Esophagus mucosa (tissue), 1 donor: Measurements from ENCODE around the gene RRAD. TPM values are rescaled to one million over a fixed set of nuclear protein-coding genes. Genes with fewer than 3 reads are reported as not detected.
A peak's percentile ranks its signal among the peaks of the same experiment; 100 is the strongest.

Source experiments
- ATAC-seq: fragments of 200-7000 bp; cut with Tn5 transposase; one replicate; pipeline ENCODE4 v1.9.1; 2020
- total RNA-seq: library from RNA; stranded (reverse); gene quantifications from one replicate; pipeline ENCODE4 v1.2.4, GENCODE V29; 2023
- donor health status: DM: yes; HTN: yes; CAD: no.

The RRAD gene
- total RNA-seq, 1 donor from 2014 or later = 59.1 TPM

DNA sequence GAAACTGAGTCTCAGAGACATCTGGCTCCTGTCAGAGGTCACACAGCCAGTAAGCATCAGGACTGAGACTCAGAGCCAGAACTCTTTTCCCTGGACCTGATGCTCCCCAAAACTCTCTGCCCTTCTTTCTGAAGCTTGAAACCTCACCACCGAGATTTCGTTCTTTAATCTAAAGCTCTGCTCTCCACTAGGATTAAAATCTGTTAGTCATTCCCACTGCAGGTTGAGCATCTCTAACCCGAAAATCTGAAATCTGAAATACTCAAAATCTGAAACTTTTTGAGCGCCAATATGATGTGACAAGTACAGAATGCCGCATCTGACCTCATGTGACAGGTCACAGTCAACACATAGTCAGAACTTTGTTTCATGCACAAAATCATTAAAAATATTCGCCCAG lies 8.8 kb downstream of the RRAD start:
- no peak for ATAC-seq

DNA sequence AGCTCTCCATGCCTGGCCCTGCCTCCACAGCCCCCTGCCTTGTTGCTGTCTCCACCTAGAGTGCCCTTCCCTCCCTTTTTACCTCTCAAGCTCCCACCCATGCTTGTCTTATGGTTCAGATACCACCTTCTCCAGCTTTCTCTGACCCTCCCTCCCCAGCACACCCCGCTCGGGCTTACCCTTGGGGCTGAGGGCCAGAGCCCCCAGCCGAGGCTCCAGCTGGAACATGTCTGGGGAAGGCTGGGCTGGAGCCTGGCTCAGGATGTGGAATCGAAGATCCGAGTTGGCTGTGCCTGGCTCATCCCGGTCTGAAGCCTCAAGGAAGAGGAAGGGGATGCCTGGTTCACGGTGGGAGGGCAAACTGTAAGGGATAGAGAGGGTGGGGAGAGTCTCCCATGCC lies 10.3 kb downstream of the RRAD start:
- no peak for ATAC-seq

- no peak for ATAC-seq
These were observed 10.8 kb downstream of the RRAD start for GRCh38 chr16:66914541-66914940.

DNA sequence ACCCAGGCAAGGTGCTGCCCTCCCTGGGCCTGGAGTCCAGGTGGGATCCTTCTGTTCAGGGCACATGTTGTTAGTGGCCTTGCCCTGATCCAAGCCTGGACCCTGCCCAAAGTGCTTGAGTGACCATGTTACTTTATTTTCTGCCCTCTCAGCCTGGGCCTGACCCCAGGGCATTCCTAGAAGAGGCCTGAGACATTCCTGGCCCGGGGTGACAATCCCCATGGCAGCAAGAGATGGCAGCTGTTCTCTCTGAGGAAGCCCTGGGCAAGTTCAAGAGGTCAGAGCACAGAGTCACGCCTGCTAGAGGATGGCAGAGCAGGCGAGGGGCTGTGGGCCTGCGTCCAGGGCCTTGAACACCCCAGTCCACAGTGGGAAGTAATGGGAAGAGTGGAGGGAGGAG lies 11.6 kb downstream of the RRAD start:
- ATAC-seq = no peak

- no peak for ATAC-seq
These were observed 12.3 kb downstream of the RRAD start for GRCh38 chr16:66913081-66913480.

DNA sequence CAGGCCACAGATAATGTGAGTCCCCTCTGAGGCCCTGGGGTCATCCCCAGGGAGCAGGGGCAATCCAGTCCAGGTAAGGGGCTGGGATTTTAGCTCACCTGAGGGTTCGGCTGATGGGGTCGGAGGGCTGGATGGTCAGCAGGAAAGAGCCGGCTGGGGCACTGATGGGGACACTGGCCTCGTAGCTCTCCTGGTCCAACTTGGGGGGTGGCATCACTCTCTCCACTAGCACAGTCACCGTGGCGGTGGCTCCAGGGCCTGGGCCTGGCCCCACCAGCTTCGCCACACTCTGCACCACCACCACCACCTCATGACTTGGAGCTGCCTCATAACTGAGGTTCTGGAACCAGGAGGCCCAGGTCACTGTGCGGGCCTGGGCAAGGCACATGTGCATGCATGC lies 13.5 kb downstream of the RRAD start:
- no peak for ATAC-seq

GRCh38 chr16:66911112-66911511 lies 14.2 kb downstream of the RRAD start:
- peak; percentile 88 for ATAC-seq

GRCh38 chr16:66910175-66910940 lies 15.0 kb downstream of the RRAD start:
- no peak for ATAC-seq

- ATAC-seq = no peak
These were observed 16.4 kb downstream of the RRAD start for GRCh38 chr16:66908762-66909559.

DNA sequence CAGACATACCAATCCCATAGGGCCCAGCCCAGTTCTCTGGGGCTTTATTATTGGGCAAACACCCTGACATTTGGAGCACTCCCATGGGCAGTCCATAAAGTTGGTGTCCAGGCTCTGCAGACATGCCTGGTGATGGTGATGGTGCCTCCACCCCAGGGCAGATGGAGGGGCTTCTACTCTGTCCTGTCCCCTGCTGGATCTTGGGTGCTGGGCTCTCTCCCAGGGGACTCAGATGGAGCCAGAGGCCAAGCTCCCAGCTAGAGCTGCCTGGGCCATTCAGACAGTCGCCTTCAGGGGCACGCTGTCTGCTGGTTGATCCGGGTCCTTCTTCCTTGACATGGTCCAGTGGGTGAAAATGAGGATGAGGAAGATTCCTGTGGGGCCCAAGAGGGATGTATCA lies 17.2 kb downstream of the RRAD start:
- ATAC-seq = no peak

DNA sequence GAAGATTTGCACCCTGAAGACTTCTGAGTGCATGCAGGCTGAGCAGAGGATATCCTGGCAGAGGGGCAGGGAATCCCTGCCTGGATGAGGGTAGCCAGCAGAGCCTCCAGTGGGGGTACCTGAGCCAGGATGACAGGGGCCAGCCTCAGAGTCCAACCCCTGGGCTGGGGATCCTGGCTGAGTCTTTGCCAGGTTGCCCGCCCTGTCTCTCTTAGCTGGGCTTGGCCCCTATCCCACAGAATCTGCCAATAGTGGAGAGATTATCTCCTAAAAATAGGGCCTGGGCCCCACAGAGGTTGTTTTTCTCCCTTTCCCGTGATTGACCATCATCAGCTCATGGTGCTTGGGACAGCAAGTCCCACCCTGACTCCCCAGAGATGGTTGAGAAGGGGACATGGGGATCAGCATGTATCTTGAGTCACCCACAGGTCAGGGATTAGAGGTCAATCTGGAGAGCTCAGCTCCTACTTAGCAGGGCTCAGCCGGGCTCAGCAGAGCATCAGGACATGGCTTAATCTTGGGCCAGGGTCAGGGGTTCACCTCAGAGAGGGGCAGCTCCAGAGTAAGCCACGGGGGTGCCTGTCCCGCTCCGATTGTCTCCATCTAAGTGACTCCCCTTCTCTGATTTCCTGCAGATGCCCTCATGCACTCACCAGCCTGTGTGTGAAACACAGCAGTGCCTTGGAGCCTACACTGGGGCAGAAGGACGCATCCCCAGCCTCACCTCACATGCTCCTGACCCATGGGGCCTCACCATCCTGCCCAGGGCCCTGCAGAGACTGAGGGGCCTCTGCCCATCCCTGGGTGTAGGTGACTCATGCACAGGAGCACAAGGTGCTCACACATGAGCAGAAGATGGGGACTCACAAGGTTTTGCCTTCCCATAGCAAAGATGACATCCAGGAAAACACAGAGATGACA lies 18.2 kb downstream of the RRAD start:
- no peak for ATAC-seq

DNA sequence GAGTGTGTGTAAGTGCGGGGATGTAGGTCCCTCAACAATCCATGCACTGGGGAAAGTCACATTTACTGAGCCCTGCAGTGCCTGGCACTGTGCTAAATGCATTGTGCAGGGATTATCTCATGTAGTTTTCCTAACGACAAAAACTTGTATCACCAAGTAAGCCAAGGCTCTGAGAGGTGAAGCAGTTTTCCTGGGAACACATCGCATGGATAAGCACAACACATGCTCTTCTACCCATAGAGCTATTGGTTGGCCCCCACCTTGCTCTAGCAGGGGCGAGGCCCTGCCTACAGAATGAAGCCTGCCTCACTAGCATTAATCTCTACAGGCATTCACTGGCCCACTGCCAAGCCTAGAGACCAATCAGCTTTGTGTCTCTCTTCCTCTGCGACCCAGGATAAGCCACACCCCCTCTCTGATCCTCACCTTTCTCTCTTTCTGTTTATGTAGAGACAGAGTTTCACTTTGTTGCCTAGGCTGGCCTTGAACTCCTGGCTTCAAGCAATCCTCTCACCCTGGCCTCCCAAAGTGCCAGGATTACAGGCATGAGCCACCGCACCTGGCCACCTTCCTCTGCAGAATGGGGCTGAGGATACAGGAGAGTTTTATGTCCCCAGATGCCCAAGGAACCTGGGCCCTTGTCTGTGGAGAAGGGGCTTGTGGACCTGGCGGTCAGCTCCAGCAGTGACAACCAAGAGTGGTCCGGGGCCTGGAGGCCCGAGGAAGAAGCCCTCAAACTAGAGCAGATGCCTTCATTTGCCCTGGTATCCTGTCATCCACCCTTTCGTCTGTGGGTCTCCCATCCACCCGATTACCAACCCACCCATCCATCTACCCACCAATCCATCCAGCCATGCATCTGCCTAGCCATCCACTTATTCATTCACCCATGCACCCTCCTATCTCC lies 19.4 kb downstream of the RRAD start:
- peak; percentile 73 for ATAC-seq

DNA sequence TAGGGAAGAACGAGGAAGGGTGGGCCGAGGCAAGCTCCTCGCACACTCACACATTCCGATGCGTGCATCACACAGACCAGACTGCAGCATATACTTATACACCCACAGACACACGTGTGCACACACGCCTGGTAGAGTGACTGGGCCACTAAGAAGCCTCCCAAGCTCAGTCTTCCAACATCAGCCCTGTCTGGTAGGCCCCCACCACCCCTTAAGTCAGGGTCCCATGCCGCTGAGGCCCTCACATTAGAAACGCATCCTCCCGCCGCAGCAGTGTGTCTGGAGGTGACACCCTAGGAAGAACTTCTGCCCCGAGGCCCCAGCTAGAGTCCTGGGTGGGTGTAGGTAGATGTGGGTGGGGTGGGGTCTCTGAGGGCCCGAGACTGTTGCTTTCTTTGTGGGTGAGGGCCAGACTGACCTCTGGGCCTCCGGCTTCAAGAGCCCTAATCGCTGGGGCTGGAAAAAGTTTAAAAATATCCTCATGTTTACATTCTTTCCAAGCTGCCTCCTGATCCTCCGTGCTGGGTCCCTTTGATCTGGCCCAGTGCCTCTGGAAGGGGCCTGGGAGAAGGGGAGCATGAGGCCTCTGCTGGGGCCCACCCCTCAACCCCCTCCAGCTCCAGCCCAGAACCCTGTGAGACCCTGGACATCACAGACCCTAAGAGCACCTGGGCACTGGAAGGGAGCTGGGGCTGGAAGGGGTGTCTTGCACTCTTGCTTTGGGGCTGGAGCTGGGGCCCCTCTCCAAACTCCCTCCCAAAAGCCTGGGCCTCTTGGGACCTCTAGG lies 20.3 kb downstream of the RRAD start:
- peak; percentile 49 for ATAC-seq

- no peak for ATAC-seq
These were observed 20.9 kb downstream of the RRAD start for GRCh38 chr16:66904428-66904845.

DNA sequence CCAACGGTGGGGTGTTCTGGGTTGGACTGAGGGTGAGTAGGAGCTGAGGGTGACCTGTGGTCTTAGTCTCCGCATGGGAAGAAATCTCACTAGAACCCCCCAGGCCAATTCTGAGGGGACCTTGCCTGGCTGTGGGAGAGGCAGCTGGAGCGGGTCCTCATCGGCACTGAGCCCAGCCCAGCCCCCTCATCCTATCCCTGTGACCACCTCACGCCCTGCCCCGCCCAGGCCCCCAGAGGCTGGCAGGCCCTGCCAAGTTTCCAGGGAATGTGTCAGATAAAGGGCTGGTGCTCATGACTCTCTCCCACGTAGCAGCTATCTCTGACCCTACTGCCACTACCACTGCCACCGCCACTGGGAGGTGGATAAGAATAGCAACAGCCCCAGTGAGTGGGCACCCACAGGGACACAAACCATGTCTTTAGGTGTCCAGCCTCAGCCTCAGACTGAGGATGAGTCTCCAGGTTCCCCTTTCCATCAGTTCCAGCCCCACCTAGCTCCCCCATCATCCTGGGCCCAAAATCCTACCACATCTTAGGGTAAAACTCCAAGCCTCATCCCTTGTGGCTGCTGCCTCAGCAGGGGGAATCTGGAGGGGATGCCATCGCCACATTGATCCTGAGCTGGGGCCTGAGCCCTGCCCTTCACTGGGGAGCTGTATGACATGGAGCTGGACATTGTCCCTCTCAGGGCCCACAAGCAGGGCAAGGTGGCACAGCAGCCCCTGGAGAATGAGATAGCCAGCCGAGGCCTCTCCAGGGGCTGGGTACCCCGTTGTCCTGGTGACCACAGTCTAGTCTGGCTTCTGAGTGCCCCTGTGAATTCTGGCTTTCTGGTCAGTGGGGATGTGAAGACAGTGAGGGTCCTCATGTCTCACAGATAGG lies 21.5 kb downstream of the RRAD start:
- ATAC-seq = no peak

DNA sequence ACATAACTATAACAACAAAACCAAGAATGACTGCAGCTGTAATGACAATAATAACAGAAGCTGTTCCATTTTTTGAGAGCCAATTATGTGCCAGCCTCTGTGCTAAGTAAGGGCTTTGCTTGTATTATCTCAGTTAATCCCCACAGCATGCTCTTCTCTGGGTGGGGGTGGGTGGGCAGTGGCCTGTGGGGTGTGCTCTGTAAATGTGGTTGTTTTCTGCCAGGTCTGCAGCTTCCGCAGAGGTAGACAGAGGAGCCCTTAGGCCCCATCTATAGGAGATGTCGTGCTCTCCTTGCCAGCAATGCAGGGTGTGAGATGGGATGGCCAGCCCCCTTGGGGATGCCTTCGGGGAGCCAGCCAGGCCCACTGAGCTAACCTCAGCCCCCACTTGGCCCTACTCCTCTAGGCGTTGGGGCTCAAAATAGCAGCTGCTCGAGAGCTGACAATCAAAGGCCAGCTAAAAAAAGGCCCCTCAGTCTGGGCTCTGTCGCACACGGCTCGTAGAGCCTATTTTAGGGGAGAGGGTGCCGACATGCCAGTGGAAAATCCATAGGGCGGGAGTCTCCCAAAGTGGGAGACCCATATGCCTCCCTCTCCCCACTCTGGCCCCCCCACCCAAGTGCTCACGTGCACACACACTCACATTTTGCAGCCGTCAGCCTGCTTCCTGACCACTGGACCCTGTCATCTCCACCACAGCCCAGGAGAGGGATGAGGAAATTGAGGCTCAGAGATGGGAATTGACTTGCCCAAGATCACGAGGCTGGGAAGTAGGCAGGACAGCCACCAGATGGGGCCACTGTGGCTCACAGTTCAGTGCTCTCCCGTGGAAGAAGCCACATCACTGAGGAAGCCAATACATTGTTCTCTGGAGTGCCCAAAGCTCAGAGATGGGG lies 22.4 kb downstream of the RRAD start:
- ATAC-seq = no peak

GRCh38 chr16:66901626-66902025 lies 23.7 kb downstream of the RRAD start:
- no peak for ATAC-seq

GRCh38 chr16:66900721-66901441 lies 24.5 kb downstream of the RRAD start:
- ATAC-seq = no peak
